ENCODE results near the gene SYNE1. TPM values are rescaled to one million over a fixed set of nuclear protein-coding genes. Genes with fewer than 3 reads are reported as not detected.

Gene SYNE1
- total and polyA plus RNA-seq, 2 of the 8 experiments (the other 6 are each of a cell fraction or from before 2014, with no cell fraction given), result 2.8 to 5.5 TPM

- TF ChIP-seq HDAC2 (IDR thresholded peaks at IDR 0.05; ENCODE audit: borderline replicate concordance in 1 of 2, low read depth in 2 of 2, low read length in 2 of 2), result no peak
- no peak for TF ChIP-seq RFX5 (IDR thresholded peaks at IDR 0.05; ENCODE audit: borderline replicate concordance, low read depth, low read length)
- no peak for TF ChIP-seq RXRA (IDR thresholded peaks at IDR 0.05; ENCODE audit: insufficient read depth, low read depth, low read length)
These were observed 338.1 kb downstream of the SYNE1 start (continued) for GRCh38 chr6:152298848-152299735.

All from H1 (cell line).